ENCODE data around the gene MRPL39. TPM values are rescaled to one million over a fixed set of nuclear protein-coding genes. Genes with fewer than 3 reads are reported as not detected.

MRPL39 gene
- total RNA-seq, 2 experiments from 2014 or later = 45.0 to 56.9 TPM

GRCh38 chr21:25565272-25566211 is 41.7 kb downstream of the MRPL39 start:
- Histone ChIP-seq H4K20me1 (ENCODE audit: insufficient read depth, low read length) (no peaks in the 10 kb centered on the region), H3K9me2 (ENCODE audit: insufficient read depth, low read length) (no peaks in the 10 kb centered on the region), H3K9me3 (ENCODE audit: low read length) (no peaks in the 10 kb centered on the region), H3K79me2 (ENCODE audit: insufficient read depth, low read depth, low read length) (no peaks in the 10 kb centered on the region), H3K27ac (ENCODE audit: low read depth, low read length, poor library complexity, severe bottlenecking) (no peak overlapping the region), H3K4me2 (ENCODE audit: low read length) (no peak overlapping the region), H2AFZ (ENCODE audit: low read length) (no peak overlapping the region), H3K36me3 (ENCODE audit: insufficient read depth, low read length) (peaks cover 23% of the 10 kb centered on the region; the same call in 1 of the 2 replicates), H3K4me3 (ENCODE audit: low read depth, low read length, poor library complexity, severe bottlenecking) (no peak overlapping the region), H3K4me1 (ENCODE audit: insufficient read depth, low read length, poor library complexity, severe bottlenecking) (peaks cover 32% of the 10 kb centered on the region)
- DNase-seq (ENCODE audit: low spot score) = no peak
- ChIA-PET CTCF (ENCODE audit: unreplicated experiment) (no interaction called here), POLR2A (interaction anchor here (1.1 to 1.6 kb wide), 2 partner anchors 9 to 396 kb away, joined by 3 to 9 read pairs; no protein-coding TSS in a partner anchor)
- intact Hi-C loops (cut with micrococcal nuclease; ENCODE audit: unreplicated experiment) = loop anchor here (2.0 kb wide), 1 partner anchor 77 kb away; no protein-coding TSS in a partner anchor
- no TSS peak for BruUV-seq (replicated peaks)
- TF ChIP-seq, protein P1, sequence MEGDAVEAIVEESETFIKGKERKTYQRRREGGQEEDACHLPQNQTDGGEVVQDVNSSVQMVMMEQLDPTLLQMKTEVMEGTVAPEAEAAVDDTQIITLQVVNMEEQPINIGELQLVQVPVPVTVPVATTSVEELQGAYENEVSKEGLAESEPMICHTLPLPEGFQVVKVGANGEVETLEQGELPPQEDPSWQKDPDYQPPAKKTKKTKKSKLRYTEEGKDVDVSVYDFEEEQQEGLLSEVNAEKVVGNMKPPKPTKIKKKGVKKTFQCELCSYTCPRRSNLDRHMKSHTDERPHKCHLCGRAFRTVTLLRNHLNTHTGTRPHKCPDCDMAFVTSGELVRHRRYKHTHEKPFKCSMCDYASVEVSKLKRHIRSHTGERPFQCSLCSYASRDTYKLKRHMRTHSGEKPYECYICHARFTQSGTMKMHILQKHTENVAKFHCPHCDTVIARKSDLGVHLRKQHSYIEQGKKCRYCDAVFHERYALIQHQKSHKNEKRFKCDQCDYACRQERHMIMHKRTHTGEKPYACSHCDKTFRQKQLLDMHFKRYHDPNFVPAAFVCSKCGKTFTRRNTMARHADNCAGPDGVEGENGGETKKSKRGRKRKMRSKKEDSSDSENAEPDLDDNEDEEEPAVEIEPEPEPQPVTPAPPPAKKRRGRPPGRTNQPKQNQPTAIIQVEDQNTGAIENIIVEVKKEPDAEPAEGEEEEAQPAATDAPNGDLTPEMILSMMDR (conservative IDR thresholded peaks at IDR 0.05; ENCODE audit: low read length) = no peak
- no peak for TF ChIP-seq EZH2phosphoT487 (IDR thresholded peaks at IDR 0.05; ENCODE audit: borderline replicate concordance, low read depth, low read length)

GRCh38 chr21:25564349-25564948 is 42.8 kb downstream of the MRPL39 start:
- TF ChIP-seq, protein P1 (conservative IDR thresholded peaks at IDR 0.05; ENCODE audit: low read length) = no peak
- TF ChIP-seq EZH2phosphoT487 (IDR thresholded peaks at IDR 0.05; ENCODE audit: borderline replicate concordance, low read depth, low read length) = no peak
- Histone ChIP-seq H3K36me3 (ENCODE audit: insufficient read depth, low read length) (peaks cover 23% of the 10 kb centered on the region; the same call in 1 of the 2 replicates), H3K4me1 (ENCODE audit: insufficient read depth, low read length, poor library complexity, severe bottlenecking) (peaks cover 27% of the 10 kb centered on the region), H3K4me3 (ENCODE audit: low read depth, low read length, poor library complexity, severe bottlenecking) (no peak overlapping the region), H3K79me2 (ENCODE audit: insufficient read depth, low read depth, low read length) (no peaks in the 10 kb centered on the region), H3K9me3 (ENCODE audit: low read length) (no peaks in the 10 kb centered on the region), H3K4me2 (ENCODE audit: low read length) (no peak overlapping the region), H3K27ac (ENCODE audit: low read depth, low read length, poor library complexity, severe bottlenecking) (no peak overlapping the region), H4K20me1 (ENCODE audit: insufficient read depth, low read length) (no peaks in the 10 kb centered on the region), H2AFZ (ENCODE audit: low read length) (no peak overlapping the region), H3K9me2 (ENCODE audit: insufficient read depth, low read length) (no peaks in the 10 kb centered on the region)
- ChIA-PET CTCF (ENCODE audit: unreplicated experiment) (no interaction called here), POLR2A (interaction anchor here (0.6 to 1.6 kb wide), 4 partner anchors 10 to 397 kb away, joined by 3 to 9 read pairs (median 3); no protein-coding TSS in a partner anchor)
- no TSS peak for BruUV-seq (replicated peaks)
- DNase-seq (ENCODE audit: low spot score) = no peak
- intact Hi-C loops (cut with micrococcal nuclease; ENCODE audit: unreplicated experiment) = no loop called here

Measured in OCI-LY7 (cell line).